ENCODE measurements around the gene DACT3.

DNA sequence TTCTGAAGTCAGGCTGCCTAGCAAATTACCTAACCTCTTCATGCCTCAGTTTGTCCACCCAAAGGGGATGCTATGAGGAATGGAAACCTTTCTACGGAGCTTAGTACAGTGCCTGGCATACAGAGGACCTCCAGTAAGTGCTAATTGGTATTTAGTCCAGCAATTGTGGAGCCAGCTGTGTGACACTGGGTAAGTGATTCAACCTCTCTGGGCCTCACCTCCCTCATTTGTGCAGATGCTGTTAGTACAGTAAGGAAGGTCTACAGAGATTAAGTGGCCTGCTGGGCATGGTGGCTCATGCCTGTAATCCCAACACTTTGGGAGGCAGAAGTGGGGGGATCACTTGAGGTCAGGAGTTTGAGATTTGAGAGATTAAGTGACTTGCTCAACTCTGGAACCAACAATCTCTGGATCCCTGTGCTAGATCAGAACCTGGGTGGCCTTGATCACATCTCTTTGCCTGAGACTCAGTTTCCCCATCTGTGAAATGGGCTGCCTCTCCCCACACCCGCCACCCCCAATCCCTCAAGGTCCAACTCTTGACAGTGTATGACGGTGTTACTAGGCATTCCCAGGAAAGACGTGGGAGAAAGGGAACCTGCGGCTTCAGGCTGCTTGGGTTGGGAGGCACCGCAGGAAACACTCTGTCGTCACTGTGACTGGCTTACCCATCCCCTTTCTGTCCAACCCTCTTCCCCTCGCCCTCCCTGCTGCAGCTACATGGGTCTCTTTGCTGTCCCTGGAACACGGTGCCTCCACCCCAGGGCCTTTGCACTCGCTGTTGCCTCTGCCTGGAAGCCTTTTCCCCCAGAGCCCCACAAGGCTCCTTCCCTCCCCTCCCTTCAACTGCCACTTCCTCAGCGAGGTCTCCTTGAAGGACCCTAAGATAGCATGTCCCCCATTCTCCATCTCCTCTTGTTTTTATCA is 37.7 kb upstream of the DACT3 start:
- TF ChIP-seq, protein P1, sequence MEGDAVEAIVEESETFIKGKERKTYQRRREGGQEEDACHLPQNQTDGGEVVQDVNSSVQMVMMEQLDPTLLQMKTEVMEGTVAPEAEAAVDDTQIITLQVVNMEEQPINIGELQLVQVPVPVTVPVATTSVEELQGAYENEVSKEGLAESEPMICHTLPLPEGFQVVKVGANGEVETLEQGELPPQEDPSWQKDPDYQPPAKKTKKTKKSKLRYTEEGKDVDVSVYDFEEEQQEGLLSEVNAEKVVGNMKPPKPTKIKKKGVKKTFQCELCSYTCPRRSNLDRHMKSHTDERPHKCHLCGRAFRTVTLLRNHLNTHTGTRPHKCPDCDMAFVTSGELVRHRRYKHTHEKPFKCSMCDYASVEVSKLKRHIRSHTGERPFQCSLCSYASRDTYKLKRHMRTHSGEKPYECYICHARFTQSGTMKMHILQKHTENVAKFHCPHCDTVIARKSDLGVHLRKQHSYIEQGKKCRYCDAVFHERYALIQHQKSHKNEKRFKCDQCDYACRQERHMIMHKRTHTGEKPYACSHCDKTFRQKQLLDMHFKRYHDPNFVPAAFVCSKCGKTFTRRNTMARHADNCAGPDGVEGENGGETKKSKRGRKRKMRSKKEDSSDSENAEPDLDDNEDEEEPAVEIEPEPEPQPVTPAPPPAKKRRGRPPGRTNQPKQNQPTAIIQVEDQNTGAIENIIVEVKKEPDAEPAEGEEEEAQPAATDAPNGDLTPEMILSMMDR (IDR thresholded peaks at IDR 0.05; ENCODE audit: poor library complexity, severe bottlenecking) = no peak
- TF ChIP-seq POLR2AphosphoS5 (IDR thresholded peaks at IDR 0.05) (no peak), EZH2 (IDR thresholded peaks at IDR 0.05; ENCODE audit: borderline replicate concordance, insufficient read depth, low read length, poor library complexity, severe bottlenecking) (no peak), RAD21 (conservative IDR thresholded peaks at IDR 0.05) (no peak)

Data from neural cell (in vitro differentiated cells).